ENCODE results near the gene TMEM11.

DNA sequence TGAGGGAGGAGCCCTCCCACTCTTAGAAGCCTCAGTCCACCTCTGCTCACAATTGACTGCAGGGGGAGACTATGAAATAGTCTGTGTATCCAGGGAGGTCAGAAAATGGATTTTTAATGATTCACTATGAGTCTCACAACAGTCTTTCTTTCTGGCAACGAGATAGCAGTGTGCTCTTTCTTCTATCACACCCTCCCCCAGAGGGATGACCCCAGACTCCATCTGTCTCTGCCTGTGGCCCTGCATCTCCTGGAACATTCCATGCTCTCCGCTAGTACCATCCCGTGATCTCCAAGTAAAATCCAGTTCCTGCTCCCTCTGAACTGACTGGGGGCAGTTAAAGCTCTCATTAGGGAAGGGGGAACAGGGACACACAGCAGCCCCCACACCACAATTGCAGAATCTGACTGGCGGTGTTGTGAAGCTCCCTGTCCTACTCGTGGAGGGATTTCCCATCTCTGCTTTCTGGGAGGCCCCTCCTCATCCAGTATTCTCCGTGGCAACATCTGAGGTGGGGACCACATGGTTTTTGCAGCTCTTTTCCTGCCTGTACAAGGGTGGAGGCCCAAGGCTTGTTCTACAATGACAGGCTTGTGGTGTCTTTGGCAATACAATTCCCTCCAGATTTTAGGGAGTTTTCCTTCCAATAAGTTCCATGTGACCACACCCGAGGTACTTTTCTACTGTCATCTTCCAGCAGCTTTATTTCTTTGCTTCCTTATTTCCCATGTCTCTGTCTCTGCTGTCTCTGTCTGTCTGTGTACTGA, 19.8 kb upstream of the TMEM11 start:
- TF ChIP-seq, protein P1, sequence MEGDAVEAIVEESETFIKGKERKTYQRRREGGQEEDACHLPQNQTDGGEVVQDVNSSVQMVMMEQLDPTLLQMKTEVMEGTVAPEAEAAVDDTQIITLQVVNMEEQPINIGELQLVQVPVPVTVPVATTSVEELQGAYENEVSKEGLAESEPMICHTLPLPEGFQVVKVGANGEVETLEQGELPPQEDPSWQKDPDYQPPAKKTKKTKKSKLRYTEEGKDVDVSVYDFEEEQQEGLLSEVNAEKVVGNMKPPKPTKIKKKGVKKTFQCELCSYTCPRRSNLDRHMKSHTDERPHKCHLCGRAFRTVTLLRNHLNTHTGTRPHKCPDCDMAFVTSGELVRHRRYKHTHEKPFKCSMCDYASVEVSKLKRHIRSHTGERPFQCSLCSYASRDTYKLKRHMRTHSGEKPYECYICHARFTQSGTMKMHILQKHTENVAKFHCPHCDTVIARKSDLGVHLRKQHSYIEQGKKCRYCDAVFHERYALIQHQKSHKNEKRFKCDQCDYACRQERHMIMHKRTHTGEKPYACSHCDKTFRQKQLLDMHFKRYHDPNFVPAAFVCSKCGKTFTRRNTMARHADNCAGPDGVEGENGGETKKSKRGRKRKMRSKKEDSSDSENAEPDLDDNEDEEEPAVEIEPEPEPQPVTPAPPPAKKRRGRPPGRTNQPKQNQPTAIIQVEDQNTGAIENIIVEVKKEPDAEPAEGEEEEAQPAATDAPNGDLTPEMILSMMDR (conservative IDR thresholded peaks at IDR 0.05 in 1 of 2, IDR thresholded peaks at IDR 0.05 in 1 of 2; ENCODE audit: extremely low read depth in 1 of 2, insufficient read depth in 1 of 2, low read depth in 1 of 2, low read length in 2 of 2): no peak
- TF ChIP-seq EZH2 (IDR thresholded peaks at IDR 0.05; ENCODE audit: borderline replicate concordance, low read length): no peak
